Thyroid gland (tissue), 4 donors: ENCODE results near the gene TNS3.

Experiments
- CTCF ChIP-seq, 6 experiments: fragments of 200-600 bp in 3 of 6; fragments of 450-650 bp in 3 of 6; sonication (generic) in 3 of 6; IDR thresholded peaks; one replicate each; pipeline ENCODE4 v1.5.1; 2016 to 2019; ENCODE audit warnings: antibody characterized with exemption in 6 of 6, mild to moderate bottlenecking in 2 of 6, inconsistent platforms in 1 of 6, moderate library complexity in 1 of 6
- POLR2A ChIP-seq, 2 donors: fragments of 450-650 bp; IDR thresholded peaks; one replicate each; pipeline ENCODE4 v1.6.1; 2017; ENCODE audit warnings: antibody characterized with exemption in 2 of 2, mild to moderate bottlenecking in 2 of 2, moderate library complexity in 1 of 2

DNA sequence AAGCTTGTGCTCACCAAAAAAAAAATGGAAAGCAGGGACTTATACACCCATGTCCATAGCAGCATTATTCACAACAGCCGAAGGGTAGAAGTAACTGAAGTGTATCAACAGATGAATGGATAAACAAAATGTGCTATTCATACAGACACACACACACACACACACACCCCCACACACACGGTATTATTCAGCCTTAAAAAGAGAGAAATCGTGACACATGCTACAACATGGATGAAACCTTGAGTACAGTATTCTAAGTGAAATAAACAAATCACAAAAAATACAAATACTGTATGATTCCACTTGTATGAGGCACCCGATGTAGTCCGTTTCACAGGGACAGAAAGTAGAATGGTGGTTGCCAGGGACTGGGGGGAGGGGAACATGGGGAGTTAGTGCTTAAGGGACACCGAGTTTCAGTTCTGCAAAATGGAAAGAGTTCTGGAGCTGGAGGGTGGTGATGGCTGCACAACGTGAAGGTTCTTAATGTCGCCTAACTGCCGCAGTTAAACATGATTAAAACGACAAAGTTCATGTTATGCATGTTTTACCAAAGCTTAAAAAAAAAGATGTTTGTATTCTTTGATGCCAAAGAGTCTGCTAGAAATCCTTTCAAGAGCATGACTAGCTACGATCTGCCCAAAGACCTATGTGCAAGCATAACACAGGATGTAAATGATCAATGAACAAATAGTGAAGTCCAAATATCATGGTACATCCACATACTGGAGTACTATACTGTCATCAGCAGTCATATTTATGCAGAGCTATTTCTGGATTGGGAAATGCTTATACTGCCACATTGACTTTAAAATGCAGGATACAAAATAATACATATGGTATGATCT is 7.2 kb downstream of the TNS3 start:
- TF ChIP-seq CTCF (IDR thresholded peaks at IDR 0.05) (no peak), POLR2A (IDR thresholded peaks at IDR 0.05) (no peak)
